NB4 (cell line): ENCODE data around the gene ISM1.

Experiments
- MYC ChIP-seq: IDR thresholded peaks from 2 replicates; pipeline ENCODE4 v1.6.1; 2011; ENCODE audit warnings: low read depth, low read length
- TF ChIP-seq, protein P1 (sequence below): IDR thresholded peaks from one replicate; pipeline ENCODE4 v1.5.1; 2012; ENCODE audit warnings: low read depth, low read length

DNA sequence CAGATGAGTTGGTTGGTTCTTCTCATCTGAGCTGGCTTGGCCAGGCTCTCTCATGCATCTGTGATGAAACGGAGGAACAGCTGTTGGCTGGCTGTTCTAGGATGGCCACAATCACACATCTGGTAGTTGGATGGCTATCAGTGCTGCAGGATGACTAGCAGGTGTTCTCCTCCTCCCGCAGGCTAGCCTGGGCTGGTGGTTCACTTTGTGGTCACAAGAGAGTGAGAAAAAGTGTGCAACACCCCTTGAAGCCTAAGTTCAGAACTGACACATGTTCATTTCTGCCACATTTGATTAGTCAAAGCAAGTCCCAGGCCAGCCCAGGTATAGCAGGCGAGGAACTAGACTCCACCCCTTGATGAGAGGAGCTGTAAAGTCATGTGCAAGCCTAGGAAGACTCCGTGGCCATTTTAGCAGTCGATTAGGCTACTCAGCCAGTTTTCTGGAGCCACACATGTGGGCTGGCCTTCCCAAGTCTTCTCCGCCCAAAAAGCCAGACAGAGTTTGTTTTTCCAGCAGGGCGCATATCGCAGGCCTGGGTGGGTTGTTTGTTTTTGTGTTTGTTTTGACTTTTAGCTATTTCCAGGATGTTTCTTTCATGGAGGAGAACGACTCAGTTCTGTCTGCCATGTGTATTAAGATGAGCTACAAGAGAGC lies 120.8 kb downstream of the ISM1 start:
- TF ChIP-seq, protein P1, sequence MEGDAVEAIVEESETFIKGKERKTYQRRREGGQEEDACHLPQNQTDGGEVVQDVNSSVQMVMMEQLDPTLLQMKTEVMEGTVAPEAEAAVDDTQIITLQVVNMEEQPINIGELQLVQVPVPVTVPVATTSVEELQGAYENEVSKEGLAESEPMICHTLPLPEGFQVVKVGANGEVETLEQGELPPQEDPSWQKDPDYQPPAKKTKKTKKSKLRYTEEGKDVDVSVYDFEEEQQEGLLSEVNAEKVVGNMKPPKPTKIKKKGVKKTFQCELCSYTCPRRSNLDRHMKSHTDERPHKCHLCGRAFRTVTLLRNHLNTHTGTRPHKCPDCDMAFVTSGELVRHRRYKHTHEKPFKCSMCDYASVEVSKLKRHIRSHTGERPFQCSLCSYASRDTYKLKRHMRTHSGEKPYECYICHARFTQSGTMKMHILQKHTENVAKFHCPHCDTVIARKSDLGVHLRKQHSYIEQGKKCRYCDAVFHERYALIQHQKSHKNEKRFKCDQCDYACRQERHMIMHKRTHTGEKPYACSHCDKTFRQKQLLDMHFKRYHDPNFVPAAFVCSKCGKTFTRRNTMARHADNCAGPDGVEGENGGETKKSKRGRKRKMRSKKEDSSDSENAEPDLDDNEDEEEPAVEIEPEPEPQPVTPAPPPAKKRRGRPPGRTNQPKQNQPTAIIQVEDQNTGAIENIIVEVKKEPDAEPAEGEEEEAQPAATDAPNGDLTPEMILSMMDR: no peak
- TF ChIP-seq MYC: no peak
